ENCODE measurements around the gene PTPN14.

The PTPN14 gene

GRCh38 chr1:214360116-214360515, 191.3 kb downstream of the PTPN14 start:
- no peak for DNase-seq

- no peak for DNase-seq
Measured at GRCh38 chr1:214354440-214355148, 196.8 kb downstream of the PTPN14 start.

GRCh38 chr1:214352838-214353237, 198.6 kb downstream of the PTPN14 start:
- no peak for DNase-seq

- DNase-seq: no peak
Measured at GRCh38 chr1:214351551-214352277, 199.7 kb downstream of the PTPN14 start.

- no peak for DNase-seq
Measured at GRCh38 chr1:214349781-214350180, 201.6 kb downstream of the PTPN14 start.

- no peak for DNase-seq
Measured at GRCh38 chr1:214349008-214349407, 202.4 kb downstream of the PTPN14 start.

- no peak for DNase-seq
Measured at GRCh38 chr1:214344897-214345296, 206.5 kb downstream of the PTPN14 start.

GRCh38 chr1:214342525-214342924, 208.9 kb downstream of the PTPN14 start:
- DNase-seq: no peak

- no peak for DNase-seq
Measured at GRCh38 chr1:214341932-214342331, 209.5 kb downstream of the PTPN14 start.

GRCh38 chr1:214341459-214341858, 209.9 kb downstream of the PTPN14 start:
- DNase-seq: no peak

GRCh38 chr1:214338212-214338611, 213.2 kb downstream of the PTPN14 start:
- DNase-seq: no peak

GRCh38 chr1:214337511-214337910, 213.9 kb downstream of the PTPN14 start:
- DNase-seq: no peak

GRCh38 chr1:214337015-214337414, 214.4 kb downstream of the PTPN14 start:
- DNase-seq: no peak

- no peak for DNase-seq
Measured at GRCh38 chr1:214335567-214335966, 215.8 kb downstream of the PTPN14 start.

GRCh38 chr1:214332946-214333798, 218.2 kb downstream of the PTPN14 start:
- peak; percentile 72 for DNase-seq

GRCh38 chr1:214331827-214332423, 219.5 kb downstream of the PTPN14 start:
- DNase-seq: peak; percentile 77

GRCh38 chr1:214331180-214331579, 220.2 kb downstream of the PTPN14 start:
- no peak for DNase-seq

- DNase-seq: no peak
Measured at GRCh38 chr1:214330715-214331114, 220.7 kb downstream of the PTPN14 start.

GRCh38 chr1:214330222-214330621, 221.2 kb downstream of the PTPN14 start:
- no peak for DNase-seq

- no peak for DNase-seq
Measured at GRCh38 chr1:214329470-214330220, 221.8 kb downstream of the PTPN14 start.

- DNase-seq: peak; percentile 85
Measured at GRCh38 chr1:214328770-214329469, 222.5 kb downstream of the PTPN14 start.

- peak; percentile 61 for DNase-seq
Measured at GRCh38 chr1:214327514-214327913, 223.9 kb downstream of the PTPN14 start.

Data from OCI-M1 (cell line).